ENCODE data around the gene PDCD6IP.

GRCh38 chr3:33792167-33792892 is 6.1 kb upstream of the PDCD6IP start:
- TF ChIP-seq EZH2phosphoT487 (IDR thresholded peaks at IDR 0.05; ENCODE audit: borderline replicate concordance, low read length) (no peak), CTCF (conservative IDR thresholded peaks at IDR 0.05; ENCODE audit: low read depth, low read length) (no peak)
